AG10803 (cell line): ENCODE data around the gene INVS.
A peak's percentile ranks its signal among the peaks of the same experiment; 100 is the strongest.
"Not testable (repeated sequence)": the region's sequence is repeated elsewhere in the genome, so short reads cannot be mapped to it uniquely, and the experiment has no call there.

Source experiments
- DNase-seq: peaks from one replicate; pipeline ENCODE4 v3.0.0; 2010; ENCODE audit warnings: low read depth
- H3K4me3 ChIP-seq: 2 replicates; pipeline ENCODE4 v1.5.1; 2011; ENCODE audit warnings: mild to moderate bottlenecking, low read length, control low read depth
- TF ChIP-seq, protein P1 (sequence below): conservative IDR thresholded peaks from 2 replicates; pipeline ENCODE4 v1.5.1; 2011; ENCODE audit warnings: mild to moderate bottlenecking, low read length, control low read depth, inconsistent platforms

The INVS gene, protein sequence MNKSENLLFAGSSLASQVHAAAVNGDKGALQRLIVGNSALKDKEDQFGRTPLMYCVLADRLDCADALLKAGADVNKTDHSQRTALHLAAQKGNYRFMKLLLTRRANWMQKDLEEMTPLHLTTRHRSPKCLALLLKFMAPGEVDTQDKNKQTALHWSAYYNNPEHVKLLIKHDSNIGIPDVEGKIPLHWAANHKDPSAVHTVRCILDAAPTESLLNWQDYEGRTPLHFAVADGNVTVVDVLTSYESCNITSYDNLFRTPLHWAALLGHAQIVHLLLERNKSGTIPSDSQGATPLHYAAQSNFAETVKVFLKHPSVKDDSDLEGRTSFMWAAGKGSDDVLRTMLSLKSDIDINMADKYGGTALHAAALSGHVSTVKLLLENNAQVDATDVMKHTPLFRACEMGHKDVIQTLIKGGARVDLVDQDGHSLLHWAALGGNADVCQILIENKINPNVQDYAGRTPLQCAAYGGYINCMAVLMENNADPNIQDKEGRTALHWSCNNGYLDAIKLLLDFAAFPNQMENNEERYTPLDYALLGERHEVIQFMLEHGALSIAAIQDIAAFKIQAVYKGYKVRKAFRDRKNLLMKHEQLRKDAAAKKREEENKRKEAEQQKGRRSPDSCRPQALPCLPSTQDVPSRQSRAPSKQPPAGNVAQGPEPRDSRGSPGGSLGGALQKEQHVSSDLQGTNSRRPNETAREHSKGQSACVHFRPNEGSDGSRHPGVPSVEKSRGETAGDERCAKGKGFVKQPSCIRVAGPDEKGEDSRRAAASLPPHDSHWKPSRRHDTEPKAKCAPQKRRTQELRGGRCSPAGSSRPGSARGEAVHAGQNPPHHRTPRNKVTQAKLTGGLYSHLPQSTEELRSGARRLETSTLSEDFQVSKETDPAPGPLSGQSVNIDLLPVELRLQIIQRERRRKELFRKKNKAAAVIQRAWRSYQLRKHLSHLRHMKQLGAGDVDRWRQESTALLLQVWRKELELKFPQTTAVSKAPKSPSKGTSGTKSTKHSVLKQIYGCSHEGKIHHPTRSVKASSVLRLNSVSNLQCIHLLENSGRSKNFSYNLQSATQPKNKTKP

DNA sequence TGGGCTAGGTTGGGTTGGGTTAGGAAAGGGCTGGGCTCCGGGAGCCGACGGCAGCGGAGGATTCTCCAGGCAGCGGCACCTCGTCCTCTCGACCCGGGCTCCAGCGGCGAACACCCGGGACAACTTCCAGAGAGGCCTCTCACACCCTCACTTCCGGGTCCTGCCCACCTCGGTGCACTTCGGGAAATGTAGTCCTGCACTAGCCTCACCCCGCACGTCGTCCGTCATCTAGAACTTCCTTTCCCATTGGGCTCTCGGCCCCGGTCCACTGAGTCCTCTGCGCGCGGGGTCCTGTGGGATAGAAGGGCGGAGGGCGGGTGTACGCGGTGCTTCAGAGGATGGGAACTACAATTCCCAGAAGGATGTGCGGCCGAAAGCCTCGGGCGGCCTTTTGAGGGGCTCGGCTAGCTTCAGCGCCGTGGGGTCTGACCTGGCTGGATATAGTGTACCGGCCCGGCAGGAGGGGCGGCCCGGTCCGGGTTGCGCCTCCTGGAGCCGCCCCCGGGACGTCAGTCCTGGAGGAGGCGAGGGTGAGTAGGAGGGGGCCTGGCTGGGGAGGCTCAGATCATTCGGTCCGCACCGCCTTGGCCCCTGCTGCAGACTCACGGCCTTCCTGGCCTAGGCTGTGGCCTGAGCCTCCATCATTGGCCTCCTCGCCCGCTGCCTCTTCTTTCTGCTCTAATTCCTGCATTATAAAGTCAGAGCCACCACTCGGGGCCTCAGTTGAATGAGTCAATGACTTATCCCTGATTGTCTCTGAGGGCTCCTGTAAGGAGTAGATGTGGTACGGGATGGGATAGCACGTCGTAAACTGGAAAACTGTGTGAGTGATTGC, at the start of gene INVS, which contains the start of gene ERP44:
Gene INVS, plus strand, starts transcription at position 357 of the 835 bp plus-strand sequence. CDS start 5,279 bp downstream, outside the sequence.
Gene ERP44, minus strand, starts transcription at position 114 of the 835 bp plus-strand sequence. CDS start 160 bp downstream, outside the sequence.
- peak; percentile 99 for DNase-seq
- TF ChIP-seq, protein P1, sequence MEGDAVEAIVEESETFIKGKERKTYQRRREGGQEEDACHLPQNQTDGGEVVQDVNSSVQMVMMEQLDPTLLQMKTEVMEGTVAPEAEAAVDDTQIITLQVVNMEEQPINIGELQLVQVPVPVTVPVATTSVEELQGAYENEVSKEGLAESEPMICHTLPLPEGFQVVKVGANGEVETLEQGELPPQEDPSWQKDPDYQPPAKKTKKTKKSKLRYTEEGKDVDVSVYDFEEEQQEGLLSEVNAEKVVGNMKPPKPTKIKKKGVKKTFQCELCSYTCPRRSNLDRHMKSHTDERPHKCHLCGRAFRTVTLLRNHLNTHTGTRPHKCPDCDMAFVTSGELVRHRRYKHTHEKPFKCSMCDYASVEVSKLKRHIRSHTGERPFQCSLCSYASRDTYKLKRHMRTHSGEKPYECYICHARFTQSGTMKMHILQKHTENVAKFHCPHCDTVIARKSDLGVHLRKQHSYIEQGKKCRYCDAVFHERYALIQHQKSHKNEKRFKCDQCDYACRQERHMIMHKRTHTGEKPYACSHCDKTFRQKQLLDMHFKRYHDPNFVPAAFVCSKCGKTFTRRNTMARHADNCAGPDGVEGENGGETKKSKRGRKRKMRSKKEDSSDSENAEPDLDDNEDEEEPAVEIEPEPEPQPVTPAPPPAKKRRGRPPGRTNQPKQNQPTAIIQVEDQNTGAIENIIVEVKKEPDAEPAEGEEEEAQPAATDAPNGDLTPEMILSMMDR, result no peak
- H3K4me3 ChIP-seq, result peak within 1 kb of the TSS; percentile 99

DNA sequence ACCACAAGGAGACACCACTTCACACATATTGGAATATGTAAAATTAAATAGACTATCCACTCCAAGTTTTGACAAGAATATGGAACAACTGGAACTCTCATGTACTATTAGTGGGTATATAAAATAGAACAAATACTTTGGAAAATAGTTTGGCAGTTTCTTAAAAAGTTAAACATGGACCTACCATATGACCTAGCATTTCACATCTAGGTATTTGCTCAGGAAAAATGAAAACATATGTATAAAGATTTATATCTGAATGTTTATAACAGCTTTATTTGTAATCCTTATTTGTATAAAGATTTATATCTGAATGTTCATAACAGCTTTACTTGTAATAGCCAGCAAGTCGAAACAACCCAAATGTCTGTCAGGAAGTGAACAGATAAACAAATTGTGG, 49.5 kb upstream of the INVS start:
- TF ChIP-seq, protein P1, result no peak
- no peak overlapping the region for H3K4me3 ChIP-seq
- no peak for DNase-seq

DNA sequence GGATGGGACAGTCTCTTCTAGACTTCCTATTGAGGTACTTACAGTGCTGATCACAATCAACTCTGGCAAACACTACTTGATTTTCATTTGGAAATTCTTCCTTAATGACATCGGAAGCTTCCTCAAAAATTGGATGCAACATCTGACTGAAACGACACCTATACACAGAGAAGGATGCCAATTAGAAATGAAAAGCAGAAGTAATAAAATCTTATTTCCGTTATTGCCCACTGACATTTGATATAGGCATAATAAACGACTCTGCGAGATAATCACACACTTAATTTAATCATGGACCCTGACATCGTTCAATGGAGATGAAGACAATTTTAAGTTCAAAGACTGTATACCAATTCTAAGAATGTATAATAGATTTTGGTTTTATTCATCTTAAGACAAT, 46.7 kb upstream of the INVS start:
- H3K4me3 ChIP-seq, result no peak overlapping the region
- DNase-seq, result no peak
- TF ChIP-seq, protein P1, result no peak

DNA sequence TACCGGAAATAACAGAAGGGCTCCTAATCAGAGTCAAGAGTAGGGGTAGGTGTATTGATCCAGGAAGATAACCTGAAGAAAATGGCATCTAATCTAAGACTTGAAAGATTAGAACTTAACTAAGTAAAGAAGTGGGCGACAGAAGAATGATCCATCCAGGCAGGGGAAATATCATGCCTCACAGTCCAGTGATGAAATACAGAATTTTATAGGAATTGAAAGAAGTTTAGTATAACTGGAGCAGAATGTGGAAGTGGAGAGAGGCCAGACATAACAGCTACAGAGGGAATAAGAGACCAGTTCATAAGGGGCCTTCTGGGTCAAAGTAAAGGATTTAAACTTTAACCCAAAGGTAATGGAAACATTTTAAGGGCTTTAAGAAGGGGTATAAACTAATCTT, 42.5 kb upstream of the INVS start:
- no peak for DNase-seq
- TF ChIP-seq, protein P1, result no peak
- no peak overlapping the region for H3K4me3 ChIP-seq

DNA sequence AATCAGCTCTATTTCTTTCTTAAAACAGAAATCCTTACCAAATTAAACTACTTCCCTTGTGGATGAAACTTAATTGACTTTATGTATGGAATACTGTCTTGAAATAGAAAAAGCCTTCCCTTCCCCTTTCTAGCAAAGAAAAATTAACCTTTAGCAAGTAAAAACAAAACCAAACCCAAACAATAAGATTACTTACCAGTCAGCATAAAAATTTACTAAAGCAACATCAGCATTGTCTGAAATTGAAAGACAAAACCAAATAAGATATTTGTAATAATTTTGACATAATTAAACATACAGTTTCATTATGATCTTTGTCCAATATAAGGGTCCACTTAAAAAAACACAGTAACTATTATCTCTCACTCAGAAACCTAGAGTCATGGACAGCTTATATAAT, 41.4 kb upstream of the INVS start:
- TF ChIP-seq, protein P1, result no peak
- H3K4me3 ChIP-seq, result no peak overlapping the region
- DNase-seq, result no peak

DNA sequence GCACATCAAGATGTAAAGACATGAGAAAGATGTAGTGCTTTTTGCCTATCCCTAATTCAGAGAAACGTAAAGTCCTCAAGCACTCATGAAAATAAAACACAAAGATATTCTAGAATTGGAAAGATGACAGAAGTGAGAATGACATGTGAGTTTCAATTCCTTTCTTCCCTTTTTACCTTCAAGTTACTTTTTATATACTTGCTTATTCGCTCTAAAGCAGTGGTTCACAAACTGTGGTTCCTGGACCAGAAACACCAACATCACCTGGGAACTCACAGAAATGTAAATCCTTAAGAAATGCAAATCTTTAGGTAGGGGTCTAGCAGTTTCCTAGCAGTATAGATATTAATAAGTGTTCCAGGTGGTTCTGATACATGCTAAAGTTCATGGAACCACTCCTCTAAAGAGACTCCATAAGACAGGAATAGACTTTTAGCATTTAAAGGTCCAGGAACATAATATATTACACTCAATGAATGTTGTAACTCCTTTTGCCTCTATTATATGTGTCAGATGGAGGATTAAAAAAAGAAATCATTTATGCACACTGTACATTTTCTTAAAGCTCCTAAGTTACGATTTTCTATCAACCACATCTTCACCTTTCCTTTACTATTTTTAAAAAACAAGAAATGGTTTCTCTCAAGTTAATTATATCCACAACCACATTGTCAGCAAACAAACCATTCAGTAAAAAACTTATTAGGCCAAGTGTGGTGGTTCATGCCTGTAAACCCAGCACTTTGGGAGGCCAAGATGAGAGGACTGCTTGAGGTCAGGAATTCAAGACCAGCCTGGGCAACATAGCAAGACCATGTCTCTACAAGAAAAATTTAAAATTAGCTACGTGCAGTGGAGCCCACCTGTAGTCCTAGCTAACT, 40.1 kb upstream of the INVS start:
- no peak overlapping the region for H3K4me3 ChIP-seq
- no peak for DNase-seq
- TF ChIP-seq, protein P1, result no peak

DNA sequence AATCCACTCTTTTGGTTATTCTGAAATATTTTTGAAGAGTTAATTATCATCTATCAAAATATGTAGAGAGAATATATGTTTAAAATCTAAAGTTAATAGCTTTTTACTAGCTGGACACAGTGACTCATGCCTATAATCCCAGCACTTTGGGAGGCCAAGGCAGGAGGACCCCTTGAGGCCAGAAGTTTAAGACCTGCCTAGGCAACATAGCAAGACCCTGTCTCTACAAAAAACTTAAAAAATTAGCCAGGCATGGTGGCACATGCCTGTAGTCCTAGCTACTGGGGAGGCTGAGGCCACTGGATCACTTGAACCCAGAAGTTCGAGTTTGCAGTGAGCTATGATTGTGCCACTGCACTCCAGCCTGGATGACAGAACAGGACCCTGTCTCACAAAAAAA, 36.4 kb upstream of the INVS start:
- DNase-seq, H3K4me3 ChIP-seq: not testable (repeated sequence)
